ENCODE measurements around the gene BAD.
A peak's percentile ranks its signal among the peaks of the same experiment; 100 is the strongest.
"Not testable (repeated sequence)": the region's sequence is repeated elsewhere in the genome, so short reads cannot be mapped to it uniquely, and the experiment has no call there.

BAD gene

DNA sequence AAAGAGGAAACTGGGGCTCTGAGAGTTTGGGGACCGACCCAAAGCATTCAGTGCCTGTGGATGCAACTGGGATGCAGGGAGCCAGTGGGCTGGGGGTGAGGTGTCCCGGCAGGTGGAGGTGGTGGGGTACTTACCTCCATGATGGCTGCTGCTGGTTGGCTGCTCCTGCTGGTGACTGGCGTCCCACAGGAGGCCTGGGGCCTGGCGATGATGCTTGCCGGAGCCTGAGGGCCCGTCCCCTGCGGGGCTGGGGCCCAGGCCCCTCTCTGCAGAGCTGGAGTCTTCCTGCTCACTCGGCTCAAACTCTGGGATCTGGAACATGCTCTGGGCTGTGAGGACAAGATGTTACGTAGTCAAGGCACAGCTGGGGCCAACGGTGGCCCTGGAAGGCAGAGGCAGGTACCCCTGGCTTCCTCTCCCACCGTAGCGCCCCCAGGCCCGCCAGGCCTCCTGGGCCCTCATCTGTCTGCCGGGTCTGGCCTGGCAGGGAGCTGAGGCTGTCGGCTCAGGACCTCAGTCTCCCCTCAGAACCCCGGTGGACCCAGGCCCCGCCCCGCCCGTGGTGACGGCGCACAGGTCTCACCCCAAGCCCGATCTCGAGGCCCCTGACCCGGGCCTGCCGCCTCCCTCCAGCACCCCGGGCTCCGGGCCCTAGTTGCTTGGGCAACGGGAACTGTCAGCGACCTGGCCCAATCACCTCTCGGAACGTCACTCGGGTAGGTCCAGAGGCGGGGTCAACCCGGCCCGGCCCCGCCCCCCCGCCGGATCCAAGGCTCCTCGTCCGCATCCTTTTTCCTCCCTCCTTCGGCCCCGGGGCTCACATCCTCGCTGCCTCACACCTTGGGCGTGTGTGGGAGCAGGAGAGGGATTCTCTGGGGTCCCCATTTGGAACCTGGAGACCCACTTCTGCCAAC lies at the start of gene BAD:
Gene BAD (minus strand): TSS at position 618 of the 914 bp plus-strand sequence. CDS start 297 bp downstream, at position 321.
- DNase-seq, result peak; percentile 89 to 91

DNA sequence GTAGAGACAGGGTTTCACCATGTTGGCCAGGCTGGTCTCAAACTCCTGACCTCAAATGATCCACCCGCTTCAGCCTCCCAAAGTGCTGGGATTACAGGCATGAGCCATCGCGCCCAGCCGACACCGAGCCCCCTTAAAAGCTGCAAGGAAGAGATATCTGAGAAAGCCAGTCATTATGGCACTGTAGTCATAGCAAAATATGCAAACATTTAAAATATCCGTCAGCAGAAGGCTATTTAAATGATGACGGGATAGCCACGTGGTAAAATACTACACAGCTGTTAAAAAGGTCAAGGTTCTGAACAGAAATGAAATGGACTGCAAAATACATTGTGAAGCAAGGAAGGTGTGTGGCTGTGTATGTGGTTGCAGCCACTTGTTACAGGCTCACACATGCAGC lies 49.1 kb upstream of the BAD start:
- DNase-seq, result no peak

DNA sequence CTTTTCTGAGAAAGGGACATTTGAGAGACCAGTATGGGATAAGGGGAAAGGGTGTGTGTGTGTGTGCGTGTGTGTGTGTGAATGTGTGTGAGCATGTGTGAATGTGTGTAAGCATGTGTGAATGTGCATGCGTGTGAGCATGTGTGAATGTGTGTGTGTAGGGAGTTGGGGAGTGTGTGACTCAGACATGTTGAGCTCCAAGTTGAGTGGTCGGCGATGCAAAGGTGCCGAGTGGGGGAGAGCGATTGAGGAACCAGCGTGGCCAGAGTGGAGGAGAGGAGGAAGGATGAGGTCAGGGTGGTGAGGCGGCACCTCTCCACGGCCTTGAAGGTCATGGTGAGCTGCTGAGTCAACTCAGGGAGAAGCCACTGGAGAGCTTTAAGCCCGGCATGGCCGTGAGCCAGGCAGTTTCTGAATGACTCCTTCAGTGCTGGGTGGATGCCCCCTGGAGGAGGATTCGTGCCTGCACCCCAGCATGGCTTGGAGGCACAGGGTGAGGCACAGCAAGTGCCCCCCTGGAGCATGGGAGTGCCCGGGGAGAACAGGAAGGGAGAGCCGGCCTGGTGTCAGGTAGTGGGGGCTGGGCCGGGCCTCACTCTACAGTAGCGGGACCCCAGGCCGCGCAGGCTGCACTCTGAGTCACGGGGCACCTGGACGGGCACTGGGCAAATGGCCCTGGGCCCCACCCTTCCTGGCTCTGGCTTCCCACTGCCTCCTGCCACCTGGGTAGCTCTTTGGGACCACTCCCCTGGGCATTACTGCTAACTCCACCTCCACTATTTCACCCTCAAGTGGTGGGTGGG lies 47.3 kb upstream of the BAD start:
- DNase-seq, result peak; percentile 51 to 61

DNA sequence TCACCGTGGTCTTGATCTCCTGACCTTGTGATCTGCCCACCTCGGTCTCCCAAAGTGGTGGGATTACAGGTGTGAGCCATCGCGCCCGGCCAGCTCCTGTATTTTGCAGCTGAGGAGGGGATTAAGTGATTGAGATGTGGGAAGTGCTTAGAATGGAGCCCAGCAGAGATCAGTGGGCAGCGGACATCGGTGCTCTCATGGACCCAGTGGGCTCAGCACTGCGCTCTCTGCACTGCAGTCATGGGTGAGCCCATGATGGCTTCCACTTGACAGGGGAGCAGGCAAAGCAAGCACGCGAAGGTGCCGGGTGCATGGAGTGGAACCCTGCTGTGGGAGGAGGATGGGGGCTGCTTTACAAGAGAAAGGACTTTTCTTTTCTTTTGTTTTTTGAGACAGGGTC lies 46.4 kb upstream of the BAD start:
- DNase-seq, result no peak

DNA sequence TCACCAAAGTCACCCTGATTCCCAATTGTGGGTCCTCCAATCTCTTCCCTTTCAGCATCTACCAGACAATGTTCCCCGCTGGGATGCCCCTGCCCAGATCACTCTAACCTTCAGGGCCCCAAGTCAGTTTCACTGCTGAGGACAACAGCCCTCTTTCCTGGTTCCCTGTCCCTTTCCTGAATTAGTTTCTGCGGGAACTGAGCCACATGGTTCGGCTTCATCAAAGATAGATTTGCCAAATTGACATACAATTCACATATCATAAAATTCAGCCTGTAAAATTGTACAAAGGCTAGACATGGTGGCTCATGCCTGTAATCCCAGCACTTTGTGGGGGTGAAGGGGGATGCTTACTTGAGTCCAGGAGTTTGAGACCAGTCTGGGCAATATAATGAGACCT lies 43.5 kb upstream of the BAD start:
- no peak for DNase-seq

DNA sequence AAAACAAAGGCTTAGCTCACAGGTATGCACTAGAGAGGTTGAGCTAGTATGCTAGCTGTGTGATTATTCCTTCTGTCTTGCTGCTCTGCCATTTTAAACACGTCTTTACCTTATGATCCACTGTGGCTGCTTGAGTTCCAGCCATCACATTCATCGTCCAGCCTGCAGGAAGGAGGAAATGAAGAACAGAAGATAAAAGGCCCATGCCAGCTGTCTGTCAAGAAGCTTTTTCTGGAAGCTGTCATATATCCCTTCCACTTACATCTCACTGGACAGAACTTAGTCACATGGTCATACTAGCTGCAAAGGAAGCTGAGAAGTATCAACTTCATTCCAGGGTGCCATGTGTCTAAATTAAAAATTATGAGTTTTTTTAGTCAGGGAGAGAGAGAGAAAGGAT lies 42.9 kb upstream of the BAD start:
- no peak for DNase-seq

DNA sequence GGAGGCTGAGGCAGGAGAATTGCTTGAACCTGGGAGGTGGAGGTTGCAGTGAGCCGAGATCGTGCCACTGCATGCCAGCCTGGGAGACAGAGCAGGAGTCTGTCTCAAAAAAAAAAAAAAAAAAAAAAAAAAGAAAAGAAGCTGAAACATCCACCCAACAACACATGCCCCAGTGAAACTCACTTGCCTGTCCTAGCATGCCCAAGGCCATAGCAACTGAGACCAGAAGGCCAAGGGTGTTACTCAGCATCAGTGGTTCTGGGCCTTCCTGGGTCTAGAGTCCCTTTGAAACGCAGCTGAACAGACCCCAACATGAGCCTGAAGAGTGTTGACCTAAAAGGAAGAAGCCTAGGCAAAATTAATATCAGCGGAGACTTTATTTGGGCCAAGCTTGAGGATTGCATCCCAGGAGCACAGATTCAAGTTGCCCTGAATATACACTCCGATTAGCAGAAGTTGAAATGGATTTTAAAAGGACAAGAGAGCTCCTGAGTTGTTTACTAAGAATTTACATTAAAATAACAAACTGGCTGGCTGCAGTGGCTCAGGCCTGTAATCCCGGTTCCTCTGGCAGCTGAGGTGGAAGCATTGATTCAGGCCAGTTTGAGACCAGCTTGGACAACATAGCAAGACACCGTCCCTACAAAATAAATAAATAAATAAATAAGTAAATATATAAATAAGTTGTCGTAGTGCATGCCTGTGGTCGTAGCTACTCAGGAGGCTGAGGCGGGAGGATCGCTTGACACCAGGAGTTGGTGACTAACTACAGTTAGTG lies 40.4 kb upstream of the BAD start:
- no peak for DNase-seq

DNA sequence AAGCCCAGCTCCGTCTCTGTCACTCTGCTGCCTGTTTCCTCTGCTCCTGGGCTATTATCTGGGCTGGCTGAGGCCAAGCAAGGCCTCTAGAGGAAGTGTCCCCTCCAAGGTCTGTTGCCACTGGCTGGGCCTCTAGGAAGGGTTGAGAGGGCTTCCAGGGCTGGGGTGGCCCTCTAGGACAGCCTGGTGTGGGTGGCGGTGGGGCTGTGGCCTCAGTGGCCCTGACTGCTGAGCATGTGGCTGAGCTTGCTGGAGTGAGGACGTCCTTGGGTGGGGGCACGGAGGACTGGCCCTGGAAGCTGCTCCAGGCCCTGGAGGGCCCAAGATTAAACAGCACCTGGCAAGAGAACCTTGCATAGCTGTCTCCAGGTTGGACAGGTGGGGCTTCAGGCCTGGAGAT lies 39.5 kb upstream of the BAD start:
- DNase-seq, result not testable (repeated sequence)

DNA sequence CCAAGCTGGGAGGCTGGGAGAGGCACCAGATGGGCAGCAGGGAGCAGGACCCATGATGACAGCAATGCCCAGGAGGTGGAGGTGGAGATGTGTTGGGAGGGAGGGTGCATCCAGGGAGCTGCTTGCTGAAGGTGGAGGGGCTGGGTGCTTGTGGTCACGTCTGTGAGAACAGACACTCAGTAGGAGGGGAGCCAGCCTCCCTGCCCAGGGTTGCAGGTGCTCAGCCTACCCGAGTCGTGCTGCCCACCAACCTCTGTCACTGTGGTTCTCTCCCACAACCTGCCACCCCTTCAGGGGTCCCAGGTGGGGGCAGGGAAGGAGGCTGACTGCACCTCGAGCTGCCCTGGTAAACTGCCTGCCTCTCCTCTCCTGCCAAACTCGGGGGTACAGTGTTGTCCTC lies 38.9 kb upstream of the BAD start:
- no peak for DNase-seq

DNA sequence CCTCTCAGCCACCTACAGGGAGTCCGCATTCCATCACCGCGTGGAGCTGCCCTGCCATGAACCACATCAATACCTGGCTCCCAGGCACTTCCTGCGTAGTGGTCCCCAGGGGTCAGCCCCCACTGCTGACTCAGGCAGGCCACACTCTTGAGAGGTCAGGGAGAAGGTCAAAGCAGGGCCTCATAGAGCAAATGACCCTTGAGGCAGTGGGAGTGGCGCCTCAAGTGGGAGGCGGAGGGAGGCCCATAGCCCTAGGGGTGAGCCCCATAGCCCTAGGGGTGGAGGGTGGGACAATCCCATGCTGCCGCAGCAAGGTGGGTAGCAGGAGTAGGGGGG lies 38.4 kb upstream of the BAD start:
- DNase-seq, result no peak

DNA sequence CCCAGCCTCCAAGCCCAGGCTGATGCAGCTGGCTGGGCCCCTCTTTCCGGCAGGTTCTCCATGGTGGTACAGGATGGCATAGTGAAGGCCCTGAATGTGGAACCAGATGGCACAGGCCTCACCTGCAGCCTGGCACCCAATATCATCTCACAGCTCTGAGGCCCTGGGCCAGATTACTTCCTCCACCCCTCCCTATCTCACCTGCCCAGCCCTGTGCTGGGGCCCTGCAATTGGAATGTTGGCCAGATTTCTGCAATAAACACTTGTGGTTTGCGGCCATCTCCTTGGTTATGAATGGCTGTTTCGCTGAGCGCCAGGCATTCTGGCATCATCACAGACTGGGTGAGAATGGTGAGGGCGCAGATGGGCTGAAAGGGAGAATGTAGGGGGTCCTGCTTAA lies 37.1 kb upstream of the BAD start:
- no peak for DNase-seq

DNA sequence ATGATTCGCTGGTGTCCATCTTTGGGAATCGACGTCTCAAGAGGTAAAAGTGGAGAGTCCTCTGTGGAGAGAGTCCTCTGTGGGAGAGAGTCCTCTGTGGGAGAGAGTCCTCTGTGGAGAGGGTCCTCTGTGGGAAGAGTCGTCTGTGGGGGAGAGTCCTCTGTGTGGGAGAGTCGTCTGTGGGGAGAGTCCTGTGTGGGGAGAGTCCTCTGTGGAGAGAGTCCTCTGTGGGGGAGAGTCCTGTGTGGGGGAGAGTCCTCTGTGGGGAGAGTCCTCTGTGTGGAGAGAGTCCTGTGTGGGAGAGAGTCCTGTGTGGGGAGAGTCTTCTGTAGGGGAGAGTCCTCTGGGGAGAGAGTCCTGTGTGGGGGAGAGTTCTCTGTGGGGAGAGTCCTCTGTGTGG lies 36.6 kb upstream of the BAD start:
- DNase-seq, result no peak

DNA sequence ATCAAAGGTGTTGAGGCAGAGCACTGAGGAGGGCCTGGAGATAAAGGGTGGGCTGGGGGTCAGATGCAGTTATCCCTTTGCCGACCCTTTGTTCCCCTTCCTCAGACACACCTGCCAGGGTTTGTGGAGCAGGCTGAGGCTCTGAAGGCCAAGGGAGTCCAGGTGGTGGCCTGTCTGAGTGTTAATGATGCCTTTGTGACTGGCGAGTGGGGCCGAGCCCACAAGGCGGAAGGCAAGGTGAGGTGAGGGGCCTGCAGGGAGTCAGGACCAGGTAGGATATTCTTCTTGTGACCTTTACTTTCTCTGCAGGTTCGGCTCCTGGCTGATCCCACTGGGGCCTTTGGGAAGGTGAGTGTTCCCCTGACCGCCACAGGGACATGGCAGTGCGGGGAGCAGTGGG lies 36.1 kb upstream of the BAD start:
- DNase-seq, result no peak

DNA sequence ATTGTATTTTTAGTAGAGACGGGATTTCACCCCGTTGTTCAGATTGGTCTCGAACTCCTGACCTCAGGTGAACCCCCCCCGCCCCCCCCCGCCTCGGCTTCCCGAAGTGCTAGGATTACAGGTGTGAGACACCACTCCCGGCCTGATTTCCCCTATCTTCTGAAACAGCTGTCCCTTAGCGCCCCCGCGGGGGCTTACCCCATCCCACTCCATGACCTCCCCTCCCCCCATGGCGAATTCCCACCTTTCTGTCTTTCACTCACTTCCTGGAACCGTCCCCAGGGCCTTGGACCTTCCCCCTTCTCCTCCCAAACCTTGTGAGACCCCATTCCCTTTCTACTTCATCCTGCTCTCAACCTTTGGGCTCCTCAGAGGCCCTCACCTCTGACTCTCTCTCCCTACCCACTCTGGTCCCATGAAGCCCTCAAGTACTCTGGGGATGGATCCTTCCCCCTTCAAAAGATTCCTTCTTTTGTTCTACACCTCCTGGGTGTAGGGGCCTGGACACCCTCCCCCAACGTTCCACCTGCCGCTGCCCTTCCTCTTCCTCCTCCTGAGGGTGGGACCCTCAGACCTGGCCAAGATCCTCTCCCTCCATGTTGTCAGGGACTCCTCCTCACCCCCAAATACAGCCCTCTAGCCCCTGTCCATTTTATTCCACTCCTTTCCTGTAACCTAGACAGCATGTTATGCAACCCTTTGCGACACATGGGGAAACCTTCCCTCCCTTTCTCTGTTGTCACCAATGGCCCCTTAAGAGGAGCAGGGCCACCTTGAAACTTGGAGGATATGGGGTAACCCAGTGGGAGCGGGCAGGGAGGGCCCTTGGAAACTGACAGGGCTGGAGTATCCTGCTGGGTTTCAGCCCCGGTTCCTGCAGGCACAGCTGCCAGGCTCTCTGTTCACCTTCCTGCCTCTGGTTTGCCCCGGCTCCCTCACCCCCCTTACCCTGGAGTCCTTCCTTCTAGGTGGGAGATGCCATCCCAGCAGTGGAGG lies 34.6 kb upstream of the BAD start:
- DNase-seq, result no peak

DNA sequence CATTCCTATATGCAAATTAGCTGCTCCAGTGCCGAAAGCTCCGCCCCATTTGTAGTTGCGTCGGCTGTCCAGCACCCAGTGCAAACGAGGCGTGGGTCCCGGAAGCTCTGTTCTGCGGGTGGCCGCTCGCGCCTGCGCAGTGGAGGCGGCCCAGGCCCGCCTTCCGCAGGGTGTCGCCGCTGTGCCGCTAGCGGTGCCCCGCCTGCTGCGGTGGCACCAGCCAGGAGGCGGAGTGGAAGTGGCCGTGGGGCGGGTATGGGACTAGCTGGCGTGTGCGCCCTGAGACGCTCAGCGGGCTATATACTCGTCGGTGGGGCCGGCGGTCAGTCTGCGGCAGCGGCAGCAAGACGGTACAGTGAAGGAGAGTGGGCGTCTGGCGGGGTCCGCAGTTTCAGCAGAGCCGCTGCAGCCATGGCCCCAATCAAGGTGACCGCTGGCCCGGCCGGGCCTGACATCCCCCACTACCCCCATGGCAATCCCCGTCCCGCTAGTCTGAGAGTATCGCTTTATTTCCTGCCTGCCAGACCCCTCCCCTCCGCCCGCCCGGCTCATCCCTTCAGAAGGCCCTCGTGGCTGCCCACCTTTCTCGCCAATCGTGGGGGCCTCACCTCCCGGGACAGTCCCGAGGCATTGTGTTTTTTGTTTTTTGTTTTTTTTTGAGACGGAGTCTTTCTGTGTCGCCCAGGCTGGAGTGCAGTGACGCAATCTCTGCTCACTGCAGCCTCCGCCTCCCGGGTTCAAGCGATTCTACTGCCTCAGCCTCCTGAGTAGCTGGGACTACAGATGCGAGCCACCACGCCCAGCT lies 33.7 kb upstream of the BAD start, which contains the start of gene PRDX5:
Gene PRDX5 (plus strand): TSS at position 161 of the 805 bp plus-strand sequence. CDS start 95 bp downstream, at position 256.
- peak; percentile 90 to 95 for DNase-seq

DNA sequence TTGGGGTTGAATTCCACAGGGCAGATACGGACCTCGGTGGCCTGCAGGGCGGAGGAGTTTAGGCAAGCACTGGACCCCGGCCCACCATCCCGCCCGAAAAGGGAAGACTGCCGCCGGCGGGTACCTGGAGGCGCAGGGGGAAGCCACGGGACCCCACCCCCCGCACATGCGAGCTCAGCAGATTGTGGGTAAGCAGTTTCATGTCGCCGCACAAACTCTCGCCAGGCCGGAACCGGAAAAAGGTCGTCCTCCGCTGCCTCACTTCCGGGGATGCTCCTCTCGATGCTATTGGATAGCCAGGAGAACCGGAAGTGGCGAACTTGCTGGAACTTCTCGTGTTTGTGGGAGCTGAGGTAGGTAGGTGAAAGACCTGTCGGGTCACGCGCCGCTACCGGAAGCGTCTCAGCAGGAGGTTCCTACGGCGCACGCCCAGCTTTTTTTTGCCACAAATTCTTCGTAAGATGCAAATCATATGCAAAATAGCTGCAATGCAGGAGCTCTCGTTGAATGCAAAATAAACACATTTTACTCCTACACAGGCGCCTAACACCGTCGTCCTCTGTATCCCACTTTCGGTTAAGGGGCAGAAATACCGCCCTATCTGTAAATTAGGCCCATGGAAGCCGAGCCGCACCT lies 33.0 kb upstream of the BAD start, which contains the start of gene TRMT112:
Gene TRMT112 (minus strand): TSS at position 235 of the 636 bp plus-strand sequence. CDS start 33 bp downstream, at position 202.
- peak; percentile 88 to 97 for DNase-seq

DNA sequence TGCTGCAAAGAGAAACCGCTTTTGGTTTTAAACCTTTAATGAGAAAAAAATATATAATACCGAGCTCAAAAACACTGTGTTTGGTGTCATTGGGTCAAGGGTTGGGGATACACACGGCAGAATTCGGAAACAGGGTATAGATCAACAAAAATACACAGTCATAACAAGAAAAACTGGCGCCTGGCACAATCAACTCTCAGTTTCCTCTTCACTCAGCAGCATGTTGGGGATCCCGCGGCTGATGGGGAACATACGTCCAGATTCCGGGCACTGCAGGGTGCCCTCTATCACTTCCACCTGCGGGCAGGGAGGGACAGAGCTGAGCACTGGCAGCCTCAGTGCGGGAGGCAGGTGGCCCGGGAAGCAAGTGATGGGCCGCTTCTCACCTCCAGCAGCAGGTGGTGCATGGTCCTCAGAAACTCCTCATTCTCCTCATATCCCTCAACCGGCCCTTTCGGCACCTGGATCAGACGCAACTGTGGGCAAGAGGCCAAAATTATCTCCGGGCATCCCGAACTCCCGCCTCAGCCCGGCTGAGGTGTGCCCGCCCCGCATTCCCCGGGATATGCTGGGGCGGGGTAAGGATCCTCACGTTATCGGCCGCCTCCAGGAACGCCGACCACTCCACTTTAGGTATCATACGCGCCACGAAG lies 32.3 kb upstream of the BAD start:
- peak in 1 of 2 experiments; percentile 27 for DNase-seq

DNA sequence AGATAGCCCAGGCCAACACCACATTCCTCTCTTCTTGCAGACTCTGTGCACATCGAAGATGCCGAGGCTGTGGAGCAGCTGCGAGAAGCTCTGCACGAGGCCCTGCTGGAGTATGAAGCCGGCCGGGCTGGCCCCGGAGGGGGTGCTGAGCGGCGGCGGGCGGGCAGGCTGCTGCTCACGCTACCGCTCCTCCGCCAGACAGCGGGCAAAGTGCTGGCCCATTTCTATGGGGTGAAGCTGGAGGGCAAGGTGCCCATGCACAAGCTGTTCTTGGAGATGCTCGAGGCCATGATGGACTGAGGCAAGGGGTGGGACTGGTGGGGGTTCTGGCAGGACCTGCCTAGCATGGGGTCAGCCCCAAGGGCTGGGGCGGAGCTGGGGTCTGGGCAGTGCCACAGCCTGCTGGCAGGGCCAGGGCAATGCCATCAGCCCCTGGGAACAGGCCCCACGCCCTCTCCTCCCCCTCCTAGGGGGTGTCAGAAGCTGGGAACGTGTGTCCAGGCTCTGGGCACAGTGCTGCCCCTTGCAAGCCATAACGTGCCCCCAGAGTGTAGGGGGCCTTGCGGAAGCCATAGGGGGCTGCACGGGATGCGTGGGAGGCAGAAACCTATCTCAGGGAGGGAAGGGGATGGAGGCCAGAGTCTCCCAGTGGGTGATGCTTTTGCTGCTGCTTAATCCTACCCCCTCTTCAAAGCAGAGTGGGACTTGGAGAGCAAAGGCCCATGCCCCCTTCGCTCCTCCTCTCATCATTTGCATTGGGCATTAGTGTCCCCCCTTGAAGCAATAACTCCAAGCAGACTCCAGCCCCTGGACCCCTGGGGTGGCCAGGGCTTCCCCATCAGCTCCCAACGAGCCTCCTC lies 31.4 kb upstream of the BAD start:
- DNase-seq, result not testable (repeated sequence)
